GM12878 (cell line): ENCODE data around the gene LGI4.

ENCODE experiments used
- CTCF ChIP-seq, 3 experiments: IDR thresholded peaks in 2 of 3; conservative IDR thresholded peaks in 1 of 3; 2 replicates each; pipeline ENCODE4 v1.5.1; 2011; ENCODE audit warnings: low read depth in 3 of 3, low read length in 3 of 3, mild to moderate bottlenecking in 3 of 3, control low read depth in 2 of 3, moderate library complexity in 2 of 3, inconsistent platforms in 1 of 3, mixed read lengths in 1 of 3; ENCODE audit not compliant: control insufficient read depth in 2 of 3, insufficient read depth in 1 of 3; ENCODE audit errors: extremely low read depth in 1 of 3
- MAX ChIP-seq: IDR thresholded peaks from 2 replicates; pipeline ENCODE4 v1.6.1; 2012; ENCODE audit warnings: low read depth, low read length, improper control_type of control experiment
- NBN ChIP-seq: fragments of 450-650 bp; IDR thresholded peaks from 2 replicates; pipeline ENCODE4 v1.6.1; 2016
- NFIC ChIP-seq: IDR thresholded peaks from 2 replicates; pipeline ENCODE4 v1.6.1; 2012; ENCODE audit warnings: low read depth, mild to moderate bottlenecking, inconsistent platforms, low read length, moderate library complexity
- NR2F1 ChIP-seq: fragments of 450-650 bp; conservative IDR thresholded peaks from 2 replicates; pipeline ENCODE4 v1.6.1; 2017; ENCODE audit warnings: mild to moderate bottlenecking
- RAD21 ChIP-seq: IDR thresholded peaks from 2 replicates; pipeline ENCODE4 v1.6.1; 2011; ENCODE audit warnings: mild to moderate bottlenecking, low read depth, low read length, moderate library complexity; ENCODE audit not compliant: insufficient read depth
- RBBP5 ChIP-seq: fragments of 200-600 bp; sonication (generic); conservative IDR thresholded peaks from 2 replicates; pipeline ENCODE4 v1.6.1; 2016
- SUZ12 ChIP-seq: fragments of 200-600 bp; sonication (generic); IDR thresholded peaks from one replicate; pipeline ENCODE4 v1.6.1; 2018; ENCODE audit warnings: antibody characterized with exemption, mild to moderate bottlenecking; ENCODE audit not compliant: unreplicated experiment
- TBL1XR1 ChIP-seq: IDR thresholded peaks from 2 replicates; pipeline ENCODE4 v1.6.1; 2012; ENCODE audit warnings: low read depth, low read length, improper control_type of control experiment
- ZBTB33 ChIP-seq: fragments of 450-650 bp; IDR thresholded peaks from 2 replicates; pipeline ENCODE4 v1.6.1; 2017; ENCODE audit warnings: mild to moderate bottlenecking
- ZNF24 ChIP-seq: fragments of 450-650 bp; IDR thresholded peaks from 2 replicates; pipeline ENCODE4 v1.6.1; 2017; ENCODE audit warnings: antibody characterized with exemption, mild to moderate bottlenecking
- TF ChIP-seq, protein P1 (sequence below): IDR thresholded peaks from 2 replicates; pipeline ENCODE4 v1.6.1; 2012; ENCODE audit warnings: low read depth, low read length, improper control_type of control experiment
- TF ChIP-seq, protein P2 (sequence below): fragments of 450-650 bp; conservative IDR thresholded peaks from 2 replicates; pipeline ENCODE4 v1.6.1; 2017; ENCODE audit warnings: mild to moderate bottlenecking, moderate library complexity

GRCh38 chr19:35135389-35135909 lies 590 bp upstream of the LGI4 start:
- TF ChIP-seq NBN (0 out of 2 replicates have a peak, but pooled peaks have one; percentile 45), ZNF24 (no peak), RAD21 (peak; percentile 51), CTCF (IDR thresholded peaks at IDR 0.05 in 2 of 3, conservative IDR thresholded peaks at IDR 0.05 in 1 of 3; ENCODE audit: control insufficient read depth in 2 of 3, extremely low read depth in 1 of 3, insufficient read depth in 1 of 3, low read depth in 3 of 3, low read length in 3 of 3) (peak; percentile 78 to 92 (median 84)), SUZ12 (no peak), NFIC (no peak), MAX (no peak), ZBTB33 (no peak), NR2F1 (peak; percentile 44), RBBP5 (no peak), TBL1XR1 (no peak)
- TF ChIP-seq, protein P1, sequence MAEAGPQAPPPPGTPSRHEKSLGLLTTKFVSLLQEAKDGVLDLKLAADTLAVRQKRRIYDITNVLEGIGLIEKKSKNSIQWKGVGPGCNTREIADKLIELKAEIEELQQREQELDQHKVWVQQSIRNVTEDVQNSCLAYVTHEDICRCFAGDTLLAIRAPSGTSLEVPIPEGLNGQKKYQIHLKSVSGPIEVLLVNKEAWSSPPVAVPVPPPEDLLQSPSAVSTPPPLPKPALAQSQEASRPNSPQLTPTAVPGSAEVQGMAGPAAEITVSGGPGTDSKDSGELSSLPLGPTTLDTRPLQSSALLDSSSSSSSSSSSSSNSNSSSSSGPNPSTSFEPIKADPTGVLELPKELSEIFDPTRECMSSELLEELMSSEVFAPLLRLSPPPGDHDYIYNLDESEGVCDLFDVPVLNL: no peak
- TF ChIP-seq, protein P2, sequence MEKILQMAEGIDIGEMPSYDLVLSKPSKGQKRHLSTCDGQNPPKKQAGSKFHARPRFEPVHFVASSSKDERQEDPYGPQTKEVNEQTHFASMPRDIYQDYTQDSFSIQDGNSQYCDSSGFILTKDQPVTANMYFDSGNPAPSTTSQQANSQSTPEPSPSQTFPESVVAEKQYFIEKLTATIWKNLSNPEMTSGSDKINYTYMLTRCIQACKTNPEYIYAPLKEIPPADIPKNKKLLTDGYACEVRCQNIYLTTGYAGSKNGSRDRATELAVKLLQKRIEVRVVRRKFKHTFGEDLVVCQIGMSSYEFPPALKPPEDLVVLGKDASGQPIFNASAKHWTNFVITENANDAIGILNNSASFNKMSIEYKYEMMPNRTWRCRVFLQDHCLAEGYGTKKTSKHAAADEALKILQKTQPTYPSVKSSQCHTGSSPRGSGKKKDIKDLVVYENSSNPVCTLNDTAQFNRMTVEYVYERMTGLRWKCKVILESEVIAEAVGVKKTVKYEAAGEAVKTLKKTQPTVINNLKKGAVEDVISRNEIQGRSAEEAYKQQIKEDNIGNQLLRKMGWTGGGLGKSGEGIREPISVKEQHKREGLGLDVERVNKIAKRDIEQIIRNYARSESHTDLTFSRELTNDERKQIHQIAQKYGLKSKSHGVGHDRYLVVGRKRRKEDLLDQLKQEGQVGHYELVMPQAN: no peak
